HCT116 (cell line): ENCODE results near the gene NCBP3. TPM values are rescaled to one million over a fixed set of nuclear protein-coding genes. Genes with fewer than 3 reads are reported as not detected.

Source experiments
- ATAC-seq: fragments of 200-7000 bp; cut with Tn5 transposase; 2 replicates; pipeline ENCODE4 v1.9.1; 2020; ENCODE audit warnings: mild to moderate bottlenecking, moderate library complexity
- BruUV-seq: library from RNA; stranded (reverse); fragments of 400-500 nt; replicated peaks from 2 replicates; lab custom pipeline; 2021; lab: Mats Ljungman, UMichigan
- CTCF ChIA-PET: fragments of 300-600 bp; sonication (Branson Sonifier 250); formaldehyde crosslinking; loops from one replicate; lab custom pipeline; 2021; ENCODE audit warnings: antibody characterized with exemption; lab: Charles Lee
- POLR2A ChIA-PET: fragments of 300-600, 350-600 bp; sonication (Branson Sonifier 250); formaldehyde crosslinking; loops from one replicate; lab custom pipeline; 2021; ENCODE audit warnings: antibody characterized with exemption; lab: Charles Lee
- RAD21 ChIA-PET, 2 experiments: fragments of 300-600 bp; sonication (Branson Sonifier 250); formaldehyde crosslinking; loops; one replicate each; lab custom pipeline; 2023; ENCODE audit warnings: low total read pairs in 2 of 2; ENCODE audit not compliant: uncharacterized antibody in 2 of 2, unreplicated experiment in 2 of 2, low non-redundant PET in 1 of 2; lab: Charles Lee
- DNase-seq: peaks from one replicate; pipeline ENCODE4 v3.0.0-alpha.2; 2010; ENCODE audit warnings: low read depth, low spot score
- H2AFZ ChIP-seq: fragments of 200-600 bp; shearing (Covaris generic), sonication (generic); 2 replicates; pipeline ENCODE4 v1.6.1; 2017; ENCODE audit warnings: low read depth, mixed run types, mixed read lengths, antibody characterized with exemption, low read length; ENCODE audit not compliant: poor library complexity, severe bottlenecking
- H3K27ac ChIP-seq: 2 replicates; pipeline ENCODE4 v1.5.1; 2012; ENCODE audit warnings: low read depth, low read length
- H3K27me3 ChIP-seq: fragments of 200-600 bp; sonication (generic); 2 replicates; pipeline ENCODE4 v1.6.1; 2016; ENCODE audit warnings: mixed run types, low read length, mixed read lengths; ENCODE audit not compliant: insufficient read depth
- H3K36me3 ChIP-seq, 2 experiments: fragments of 200-500 bp in 1 of 2; fragments of 200-600 bp in 1 of 2; sonication (Bioruptor generic) in 1 of 2; sonication (generic) in 1 of 2; 2 replicates each; pipeline versions ENCODE4 v1.5.1 to v1.6.1; 2014 to 2016; ENCODE audit warnings: low read length in 2 of 2, inconsistent platforms in 1 of 2, mixed read lengths in 1 of 2, mixed run types in 1 of 2; ENCODE audit not compliant: insufficient read depth in 2 of 2, control insufficient read depth in 1 of 2
- H3K4me1 ChIP-seq, 2 experiments: fragments of 200-600 bp in 1 of 2; sonication (generic) in 1 of 2; 2 replicates each; pipeline versions ENCODE4 v1.5.1 to v1.6.1; 2012 to 2017; ENCODE audit warnings: low read length in 2 of 2, inconsistent platforms in 1 of 2, mild to moderate bottlenecking in 1 of 2, mixed read lengths in 1 of 2, mixed run types in 1 of 2, moderate library complexity in 1 of 2; ENCODE audit not compliant: insufficient read depth in 2 of 2, control insufficient read depth in 1 of 2
- H3K4me2 ChIP-seq: fragments of 200-600 bp; sonication (generic); 2 replicates; pipeline ENCODE4 v1.6.1; 2017; ENCODE audit warnings: mixed run types, low read length, mixed read lengths
- H3K4me3 ChIP-seq, 2 experiments: fragments of 200-600 bp in 1 of 2; sonication (generic) in 1 of 2; replicated peaks in 1 of 2; 2 replicates each; pipeline ENCODE4 v1.5.1; 2011 to 2016; ENCODE audit warnings: low read length in 2 of 2, control low read depth in 1 of 2, low read depth in 1 of 2, mild to moderate bottlenecking in 1 of 2, mixed read lengths in 1 of 2, mixed run types in 1 of 2
- H3K79me2 ChIP-seq: fragments of 200-600 bp; sonication (generic); 2 replicates; pipeline ENCODE4 v1.6.1; 2017; ENCODE audit warnings: mild to moderate bottlenecking, mixed run types, low read length, moderate library complexity, mixed read lengths; ENCODE audit not compliant: insufficient read depth
- H3K9ac ChIP-seq: fragments of 200-600 bp; sonication (generic); 2 replicates; pipeline ENCODE4 v1.6.1; 2016; ENCODE audit warnings: low read length, mixed read lengths
- H3K9me2 ChIP-seq: fragments of 200-600 bp; sonication (generic), shearing (Covaris generic); 2 replicates; pipeline ENCODE4 v1.6.1; 2017; ENCODE audit warnings: mixed run types, mild to moderate bottlenecking, moderate library complexity; ENCODE audit not compliant: insufficient read depth
- H3K9me3 ChIP-seq, 2 experiments: fragments of 200-500 bp in 1 of 2; fragments of 200-600 bp in 1 of 2; sonication (Bioruptor generic) in 1 of 2; sonication (generic) in 1 of 2; 2 replicates each; pipeline ENCODE4 v1.6.1; 2014 to 2017; ENCODE audit warnings: low read length in 2 of 2, mixed read lengths in 2 of 2, inconsistent platforms in 1 of 2, low read depth in 1 of 2, mild to moderate bottlenecking in 1 of 2, mixed run types in 1 of 2, moderate library complexity in 1 of 2; ENCODE audit not compliant: control insufficient read depth in 1 of 2, insufficient read depth in 1 of 2
- H4K20me1 ChIP-seq: fragments of 200-600 bp; sonication (generic), shearing (Covaris generic); 2 replicates; pipeline ENCODE4 v1.6.1; 2017; ENCODE audit warnings: mixed run types, mild to moderate bottlenecking, moderate library complexity; ENCODE audit not compliant: insufficient read depth
- EZH2phosphoT487 ChIP-seq: fragments of 200-600 bp; IDR thresholded peaks from 2 replicates; pipeline ENCODE4 v1.6.1; 2018; ENCODE audit warnings: antibody characterized with exemption, borderline replicate concordance
- MAX ChIP-seq: IDR thresholded peaks from 2 replicates; pipeline ENCODE4 v1.6.1; 2012
- POLR2A ChIP-seq: IDR thresholded peaks from 2 replicates; pipeline ENCODE4 v1.7.0; 2011; ENCODE audit warnings: borderline replicate concordance; ENCODE audit not compliant: insufficient read depth, insufficient read length; ENCODE audit errors: extremely low read depth
- SP1 ChIP-seq: IDR thresholded peaks from 2 replicates; pipeline ENCODE4 v1.6.1; 2012; ENCODE audit warnings: low read depth
- intact Hi-C: fragments of 100-400 bp; cut with micrococcal nuclease; formaldehyde crosslinking; loops from 2 replicates; pipeline ENCODE4 v1.10.0; 2022
- total RNA-seq: library from RNA; stranded (reverse); gene quantifications from one replicate; pipeline ENCODE4 v1.2.1, GENCODE V29; 2021; ENCODE audit not compliant: unreplicated experiment

Gene NCBP3
- total RNA-seq, 1 experiment from 2014 or later: 46.5 TPM

GRCh38 chr17:3812284-3812683, 33.8 kb downstream of the NCBP3 start:
- Histone ChIP-seq H3K27ac (no peak overlapping the region), H2AFZ (no peak overlapping the region), H3K4me1 (peaks cover 3 to 6% of the 10 kb centered on the region in 2 experiments; a peak in 2 of 4 replicates), H3K9me2 (no peaks in the 10 kb centered on the region), H3K9me3 (no peaks in the 10 kb centered on the region), H4K20me1 (no peaks in the 10 kb centered on the region), H3K4me2 (no peak overlapping the region), H3K9ac (no peak overlapping the region), H3K27me3 (no peaks in the 10 kb centered on the region), H3K79me2 (no peaks in the 10 kb centered on the region), H3K36me3 (peaks cover 26 to 45% of the 10 kb centered on the region in 2 experiments; a peak in 3 of 4 replicates), H3K4me3 (no peak overlapping the region)
- intact Hi-C loops: no loop called here
- DNase-seq: no peak
- TF ChIP-seq MAX (no peak), POLR2A (no peak), EZH2phosphoT487 (no peak), SP1 (no peak)
- RAD21 ChIA-PET: no interaction called here
- POLR2A ChIA-PET: no interaction called here
- TSS peak; percentile 41 for BruUV-seq
- CTCF ChIA-PET: interaction anchor here (1.7 kb wide), 1 partner anchor 75 kb away, joined by 5 read pairs; no protein-coding TSS in a partner anchor
- no peak for ATAC-seq

- H3K79me2 ChIP-seq: no peaks in the 10 kb centered on the region
- BruUV-seq: no TSS peak
- H3K27me3 ChIP-seq: no peaks in the 10 kb centered on the region
- no peaks in the 10 kb centered on the region for H3K9me2 ChIP-seq
- H4K20me1 ChIP-seq: no peaks in the 10 kb centered on the region
- no peaks in the 10 kb centered on the region for H3K9me3 ChIP-seq
- POLR2A ChIA-PET: no interaction called here
- H3K4me2 ChIP-seq: no peak overlapping the region
- ATAC-seq: no peak
- no peak for DNase-seq
- TF ChIP-seq MAX: no peak
- H3K27ac ChIP-seq: no peak overlapping the region
- H3K4me1 ChIP-seq: peaks cover 3 to 6% of the 10 kb centered on the region in 2 experiments; a peak in 2 of 4 replicates
- H3K36me3 ChIP-seq: peaks cover 26 to 39% of the 10 kb centered on the region in 2 experiments; a peak in 3 of 4 replicates
- no peak overlapping the region for H3K4me3 ChIP-seq
- intact Hi-C loops: no loop called here
- no peak overlapping the region for H2AFZ ChIP-seq
- CTCF ChIA-PET: interaction anchor here (1.7 kb wide), 1 partner anchor 36 kb away, joined by 4 read pairs; no protein-coding TSS in a partner anchor
- RAD21 ChIA-PET: no interaction called here
- no peak overlapping the region for H3K9ac ChIP-seq
Observed at GRCh38 chr17:3810019-3810418, 36.0 kb downstream of the NCBP3 start.
